Epithelial cell of esophagus (primary cell): ENCODE results near the gene CNOT3.
"Not testable (repeated sequence)": the region's sequence is repeated elsewhere in the genome, so short reads cannot be mapped to it uniquely, and the experiment has no call there.

Experiments
- DNase-seq: peaks from one replicate; pipeline ENCODE4 v3.0.0; 2010; ENCODE audit warnings: low read depth
- H3K4me3 ChIP-seq: 2 replicates; pipeline ENCODE4 v1.5.1; 2011; ENCODE audit warnings: mild to moderate bottlenecking, low read length, control low read depth
- CTCF ChIP-seq: IDR thresholded peaks from 2 replicates; pipeline ENCODE4 v1.5.1; 2011; ENCODE audit warnings: low read depth, mild to moderate bottlenecking, low read length, control low read depth, inconsistent platforms; ENCODE audit not compliant: insufficient read depth; ENCODE audit errors: missing control alignments

CNOT3 gene

GRCh38 chr19:54190503-54191010 lies 53.0 kb downstream of the CNOT3 start:
- H3K4me3 ChIP-seq: peak overlapping the region; percentile 76
- peak; percentile 99 for DNase-seq
- no peak for TF ChIP-seq CTCF

- DNase-seq: peak; percentile 86
- H3K4me3 ChIP-seq: peak within 1 kb of the TSS; percentile 76
- TF ChIP-seq CTCF: no peak
These were observed 53.6 kb downstream of the CNOT3 start, which contains the start of gene TSEN34 for GRCh38 chr19:54191011-54191810. TSS of gene TSEN34 (plus strand) at chr19:54191308. CDS start at chr19:54191365, 57 bp downstream.

GRCh38 chr19:54191811-54192453 lies 54.4 kb downstream of the CNOT3 start:
- peak overlapping the region; percentile 76 for H3K4me3 ChIP-seq
- TF ChIP-seq CTCF: no peak
- DNase-seq: no peak

- H3K4me3 ChIP-seq: no peak overlapping the region
- TF ChIP-seq CTCF: no peak
- no peak for DNase-seq
These were observed 55.4 kb downstream of the CNOT3 start for GRCh38 chr19:54193011-54193410.

GRCh38 chr19:54194463-54194862 lies 56.9 kb downstream of the CNOT3 start:
- not testable (repeated sequence) for DNase-seq, H3K4me3 ChIP-seq

- H3K4me3 ChIP-seq: no peak overlapping the region
- DNase-seq: no peak
- TF ChIP-seq CTCF: no peak
These were observed 59.0 kb downstream of the CNOT3 start for GRCh38 chr19:54196536-54196935.

- no peak for DNase-seq
- no peak for TF ChIP-seq CTCF
- H3K4me3 ChIP-seq: no peak overlapping the region
These were observed 59.6 kb downstream of the CNOT3 start for GRCh38 chr19:54197121-54197520.
